ENCODE data around the gene ACAT2.

DNA sequence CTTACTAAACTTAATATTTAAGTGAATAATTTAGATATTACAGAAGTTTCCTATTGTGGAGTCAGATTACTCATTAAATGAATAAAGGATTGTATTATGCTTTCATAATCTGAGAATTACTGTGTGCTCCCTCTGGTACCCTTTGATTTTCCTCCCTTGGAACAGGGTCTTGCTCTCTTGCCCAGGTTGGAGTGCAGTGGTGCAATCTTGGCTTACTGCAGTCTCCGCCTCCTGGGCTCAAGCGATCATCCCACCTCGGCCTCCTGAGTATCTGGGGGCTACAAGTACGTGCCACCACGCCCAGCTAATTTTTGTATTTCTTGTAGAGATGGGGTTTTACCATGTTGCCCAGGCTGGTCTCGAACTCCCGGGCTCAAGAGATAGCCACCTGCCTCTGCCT lies 24.9 kb upstream of the ACAT2 start:
- TF ChIP-seq CTCF (IDR thresholded peaks at IDR 0.05 in 4 of 5, conservative IDR thresholded peaks at IDR 0.05 in 1 of 5) (no peak), POLR2A (IDR thresholded peaks at IDR 0.05) (no peak)
